GM13977 (cell line): Measurements from ENCODE around the gene IRGQ.
"Not testable (repeated sequence)": the region's sequence is repeated elsewhere in the genome, so short reads cannot be mapped to it uniquely, and the experiment has no call there.

Experiments used
- DNase-seq: peaks from one replicate; pipeline ENCODE4 v3.0.0; 2012; ENCODE audit warnings: low spot score
- in situ Hi-C: fragments of 300-500 bp; cut with MboI; formaldehyde crosslinking; loops from one replicate; pipeline ENCODE4 v1.12.0; 2022; ENCODE audit warnings: low sequenced_read_pairs, low pct_unique_long_range_greater_than_20kb, mixed read lengths, inconsistent platforms; ENCODE audit not compliant: unreplicated experiment
- TF ChIP-seq, protein P1 (sequence below): IDR thresholded peaks from 2 replicates; pipeline ENCODE4 v1.5.1; 2012; ENCODE audit warnings: mild to moderate bottlenecking, control low read depth; ENCODE audit not compliant: insufficient read depth; ENCODE audit errors: extremely low read depth, missing control alignments

Gene IRGQ

DNA sequence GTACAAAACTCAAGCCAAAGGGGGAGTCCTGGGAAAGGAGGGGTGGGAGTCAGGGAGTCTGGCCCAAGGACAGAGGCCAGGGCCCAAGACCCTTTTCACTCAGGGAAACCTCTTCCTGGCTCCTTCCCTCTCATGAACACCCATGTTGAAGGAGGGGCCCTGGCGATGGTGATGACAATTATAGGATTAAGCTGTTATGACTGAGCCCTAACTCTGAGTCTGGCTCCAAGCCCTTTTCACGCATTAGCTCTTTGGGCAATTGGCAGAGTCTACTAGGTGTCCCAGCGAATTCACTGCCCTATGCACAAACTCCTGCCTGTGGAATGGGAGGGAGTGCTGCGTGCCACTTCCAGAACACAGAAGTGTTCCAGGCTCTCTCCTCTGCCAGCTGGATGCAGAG, 42.3 kb downstream of the IRGQ start:
- TF ChIP-seq, protein P1, sequence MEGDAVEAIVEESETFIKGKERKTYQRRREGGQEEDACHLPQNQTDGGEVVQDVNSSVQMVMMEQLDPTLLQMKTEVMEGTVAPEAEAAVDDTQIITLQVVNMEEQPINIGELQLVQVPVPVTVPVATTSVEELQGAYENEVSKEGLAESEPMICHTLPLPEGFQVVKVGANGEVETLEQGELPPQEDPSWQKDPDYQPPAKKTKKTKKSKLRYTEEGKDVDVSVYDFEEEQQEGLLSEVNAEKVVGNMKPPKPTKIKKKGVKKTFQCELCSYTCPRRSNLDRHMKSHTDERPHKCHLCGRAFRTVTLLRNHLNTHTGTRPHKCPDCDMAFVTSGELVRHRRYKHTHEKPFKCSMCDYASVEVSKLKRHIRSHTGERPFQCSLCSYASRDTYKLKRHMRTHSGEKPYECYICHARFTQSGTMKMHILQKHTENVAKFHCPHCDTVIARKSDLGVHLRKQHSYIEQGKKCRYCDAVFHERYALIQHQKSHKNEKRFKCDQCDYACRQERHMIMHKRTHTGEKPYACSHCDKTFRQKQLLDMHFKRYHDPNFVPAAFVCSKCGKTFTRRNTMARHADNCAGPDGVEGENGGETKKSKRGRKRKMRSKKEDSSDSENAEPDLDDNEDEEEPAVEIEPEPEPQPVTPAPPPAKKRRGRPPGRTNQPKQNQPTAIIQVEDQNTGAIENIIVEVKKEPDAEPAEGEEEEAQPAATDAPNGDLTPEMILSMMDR = no peak
- in situ Hi-C loops = no loop called here
- DNase-seq = no peak

DNA sequence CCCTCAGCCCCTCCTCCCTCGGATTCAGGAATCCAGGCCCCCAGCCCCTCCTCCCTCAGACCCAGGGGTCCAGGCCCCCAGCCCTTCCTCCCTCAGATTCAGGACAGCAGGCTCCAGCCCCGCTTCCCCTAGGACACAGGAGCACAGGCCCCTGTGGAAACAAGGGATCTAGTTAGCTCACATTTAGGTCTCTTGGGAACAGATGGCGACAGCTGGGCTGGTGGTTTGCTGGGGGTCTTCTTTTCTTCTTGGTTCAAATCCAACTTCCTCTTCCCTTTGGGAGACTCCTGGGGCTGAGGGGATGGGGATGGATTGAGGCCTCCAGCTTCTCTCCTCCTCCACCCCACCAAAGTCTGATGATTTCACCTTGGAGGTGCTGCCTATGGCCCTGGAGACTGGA, 43.3 kb downstream of the IRGQ start:
- DNase-seq = no peak
- TF ChIP-seq, protein P1 = no peak
- in situ Hi-C loops = no loop called here

DNA sequence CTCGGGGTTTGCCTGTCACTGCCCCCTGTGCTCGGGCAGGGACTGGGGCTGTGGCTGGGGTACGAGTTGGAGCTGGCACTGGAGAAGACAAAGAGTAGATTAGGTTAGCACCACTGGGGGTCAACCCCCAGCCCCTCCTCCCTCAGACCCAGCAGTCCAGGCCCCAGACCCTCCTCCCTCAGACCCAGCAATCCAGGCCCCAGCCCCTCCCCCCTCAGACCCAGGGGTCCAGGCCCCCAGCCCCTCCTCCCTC, 43.8 kb downstream of the IRGQ start:
- TF ChIP-seq, protein P1 = no peak
- no peak for DNase-seq
- in situ Hi-C loops = no loop called here

DNA sequence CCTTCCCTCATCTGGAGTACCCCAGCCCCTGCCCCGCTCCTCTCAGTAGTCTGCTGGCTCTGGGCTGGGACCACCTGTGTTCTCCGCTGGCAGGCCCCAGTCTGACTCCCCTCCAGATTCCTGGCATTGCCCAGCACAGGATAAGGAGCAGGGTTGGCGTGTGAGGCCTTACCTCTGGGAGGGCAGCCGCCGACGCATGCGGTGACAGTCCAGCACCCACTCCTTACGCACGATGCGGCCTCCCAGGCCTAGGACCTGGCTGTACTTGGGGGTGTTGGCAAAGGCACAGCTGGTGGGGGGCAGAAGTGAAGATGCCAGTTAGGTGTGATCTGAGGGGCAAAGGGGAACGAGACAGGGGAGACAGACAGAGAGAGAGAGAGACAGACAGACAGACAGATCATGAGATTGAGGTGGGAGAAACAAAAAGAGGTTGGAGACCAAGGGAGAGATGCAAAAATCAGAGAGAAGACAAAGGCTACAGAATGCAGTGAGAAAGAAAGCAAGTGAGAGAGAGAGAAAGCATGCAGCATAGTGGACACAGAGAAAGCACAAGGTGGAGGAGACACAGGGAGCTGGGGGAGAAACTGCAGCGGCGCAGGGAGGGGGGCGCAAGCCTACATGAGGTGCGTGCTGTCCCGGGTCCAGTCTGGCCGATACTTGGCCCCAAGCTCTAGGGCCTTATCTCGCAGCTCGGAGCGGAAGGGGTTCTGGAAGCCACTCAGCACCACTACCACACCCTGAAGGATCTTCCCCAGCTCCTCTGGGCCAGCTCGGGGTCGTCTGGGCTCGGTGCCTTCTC, 44.3 kb downstream of the IRGQ start:
- in situ Hi-C loops = no loop called here
- TF ChIP-seq, protein P1 = no peak
- no peak for DNase-seq

DNA sequence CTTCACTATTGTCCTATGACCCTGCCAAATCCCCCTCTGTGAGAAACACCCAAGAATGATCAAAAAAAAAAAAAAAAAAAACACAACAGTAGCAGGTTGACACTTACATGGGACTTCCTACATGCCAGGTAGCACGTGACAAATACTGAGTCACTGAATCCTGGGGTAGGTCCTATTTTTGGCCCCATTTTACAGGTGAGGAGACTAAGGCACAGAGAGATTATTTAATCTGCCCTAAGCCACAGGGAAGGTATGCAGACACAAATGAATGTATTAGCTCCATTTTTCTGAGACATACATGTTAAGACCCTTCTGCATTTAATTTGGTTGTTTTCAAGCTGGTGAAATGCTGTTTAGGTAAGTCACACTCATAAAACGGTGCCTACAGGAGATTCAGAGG, 47.2 kb downstream of the IRGQ start:
- no peak for DNase-seq
- TF ChIP-seq, protein P1 = no peak
- in situ Hi-C loops = no loop called here

DNA sequence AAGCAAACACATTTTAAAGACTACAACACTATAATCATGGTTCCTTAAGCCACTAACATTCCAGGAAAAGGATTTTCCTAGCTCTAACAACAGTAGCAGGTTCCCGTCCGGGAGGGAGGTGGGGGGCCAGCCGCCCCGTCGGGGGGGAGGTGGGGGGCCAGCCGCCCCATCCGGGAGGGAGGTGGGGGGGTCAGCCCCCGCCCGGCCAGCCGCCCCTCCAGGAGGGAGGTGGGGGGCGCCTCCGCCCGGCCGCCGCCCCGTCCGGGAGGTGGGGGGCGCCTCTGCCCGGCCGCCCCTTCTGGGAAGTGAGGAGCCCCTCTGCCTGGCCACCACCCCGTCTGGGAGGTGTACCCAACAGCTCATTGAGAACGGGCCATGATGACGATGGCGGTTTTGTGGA, 48.0 kb downstream of the IRGQ start:
- DNase-seq, in situ Hi-C loops: not testable (repeated sequence)

DNA sequence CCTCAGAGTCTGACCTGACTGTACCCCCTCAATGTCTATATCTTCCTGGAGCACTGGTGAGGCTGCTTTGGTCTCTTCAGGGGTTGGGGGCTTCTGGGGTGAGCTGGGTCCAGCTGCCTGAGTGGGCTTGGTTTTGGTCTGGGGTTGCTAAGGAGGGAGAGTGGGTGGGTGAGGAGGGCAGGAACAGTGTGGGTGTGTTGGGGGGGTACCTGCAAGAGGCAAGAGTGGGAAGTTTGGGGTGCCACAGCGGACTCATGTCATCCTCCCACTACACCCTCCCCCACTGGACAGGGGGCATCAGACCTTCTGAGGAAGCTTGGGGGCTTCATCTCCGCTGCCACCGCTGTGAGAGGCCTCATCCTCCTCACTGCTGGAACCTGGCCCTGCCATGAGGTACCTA, 49.4 kb downstream of the IRGQ start:
- TF ChIP-seq, protein P1 = no peak
- DNase-seq = no peak
- in situ Hi-C loops = no loop called here
